Activated CD4-positive, CD25-positive, alpha-beta regulatory T cell (primary cell): ENCODE data around the gene SLCO1C1.
"Not testable (repeated sequence)": the region's sequence is repeated elsewhere in the genome, so short reads cannot be mapped to it uniquely, and the experiment has no call there.

Experiments
- DNase-seq, 4 experiments: peaks; one replicate each; lab custom pipeline; 2025; lab: John Stamatoyannopoulos, UW

SLCO1C1 gene, protein sequence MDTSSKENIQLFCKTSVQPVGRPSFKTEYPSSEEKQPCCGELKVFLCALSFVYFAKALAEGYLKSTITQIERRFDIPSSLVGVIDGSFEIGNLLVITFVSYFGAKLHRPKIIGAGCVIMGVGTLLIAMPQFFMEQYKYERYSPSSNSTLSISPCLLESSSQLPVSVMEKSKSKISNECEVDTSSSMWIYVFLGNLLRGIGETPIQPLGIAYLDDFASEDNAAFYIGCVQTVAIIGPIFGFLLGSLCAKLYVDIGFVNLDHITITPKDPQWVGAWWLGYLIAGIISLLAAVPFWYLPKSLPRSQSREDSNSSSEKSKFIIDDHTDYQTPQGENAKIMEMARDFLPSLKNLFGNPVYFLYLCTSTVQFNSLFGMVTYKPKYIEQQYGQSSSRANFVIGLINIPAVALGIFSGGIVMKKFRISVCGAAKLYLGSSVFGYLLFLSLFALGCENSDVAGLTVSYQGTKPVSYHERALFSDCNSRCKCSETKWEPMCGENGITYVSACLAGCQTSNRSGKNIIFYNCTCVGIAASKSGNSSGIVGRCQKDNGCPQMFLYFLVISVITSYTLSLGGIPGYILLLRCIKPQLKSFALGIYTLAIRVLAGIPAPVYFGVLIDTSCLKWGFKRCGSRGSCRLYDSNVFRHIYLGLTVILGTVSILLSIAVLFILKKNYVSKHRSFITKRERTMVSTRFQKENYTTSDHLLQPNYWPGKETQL

DNA sequence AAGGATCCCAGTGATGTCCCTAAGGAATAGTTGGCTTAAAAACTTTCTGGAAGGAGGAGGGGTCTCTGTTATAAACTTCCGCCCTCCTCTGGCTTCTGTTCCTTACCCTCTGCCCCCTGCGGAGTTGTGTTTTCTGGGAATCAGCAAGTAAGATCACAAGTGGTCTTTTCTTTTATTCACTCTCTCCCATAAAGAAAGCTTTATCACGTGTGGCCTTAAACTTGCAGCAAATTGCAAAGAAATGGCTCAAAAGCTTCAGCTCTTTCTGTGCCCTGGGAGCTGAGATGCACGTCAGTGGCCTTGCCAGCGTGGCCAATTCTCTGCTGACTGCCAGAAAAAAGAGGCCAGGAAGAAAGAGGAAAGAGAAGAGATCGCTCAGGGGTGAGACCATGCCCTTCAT lies at the start of gene SLCO1C1:
SLCO1C1 (plus strand) TSS at position 101 of the 400 bp plus-strand sequence. CDS start 4,245 bp downstream, outside the sequence.
- DNase-seq: no peak

DNA sequence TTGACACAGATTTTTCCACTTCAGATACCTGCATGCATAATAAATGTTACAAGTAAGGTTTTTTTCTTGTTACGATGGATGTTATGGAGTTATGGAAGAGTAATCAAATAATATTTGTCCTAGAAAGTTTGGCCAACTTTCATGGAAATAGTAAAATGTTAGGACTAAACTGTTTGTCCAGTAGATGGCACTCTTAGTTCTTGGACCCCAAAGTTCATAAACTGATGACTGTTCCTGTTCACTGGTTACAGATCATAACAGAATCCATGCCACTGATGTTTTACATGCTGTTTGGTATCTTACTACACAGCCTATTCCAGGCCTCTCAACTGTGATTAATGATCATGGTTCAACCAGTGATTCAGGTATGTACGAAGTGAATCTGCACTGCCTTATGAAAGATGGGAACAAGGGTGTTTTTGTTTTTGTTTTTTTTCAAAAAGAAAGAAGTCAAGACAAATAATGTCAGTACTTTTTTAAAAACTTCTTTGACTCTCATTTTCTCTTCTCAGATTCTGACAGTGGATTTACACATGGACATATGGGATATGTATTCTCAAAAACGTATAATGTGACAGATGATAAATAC lies 48.8 kb upstream of the SLCO1C1 start:
- no peak for DNase-seq

GRCh38 chr12:20653871-20654270 lies 41.3 kb upstream of the SLCO1C1 start:
- no peak for DNase-seq

GRCh38 chr12:20656600-20656999 lies 38.5 kb upstream of the SLCO1C1 start:
- no peak for DNase-seq

GRCh38 chr12:20657496-20657895 lies 37.6 kb upstream of the SLCO1C1 start:
- no peak for DNase-seq

DNA sequence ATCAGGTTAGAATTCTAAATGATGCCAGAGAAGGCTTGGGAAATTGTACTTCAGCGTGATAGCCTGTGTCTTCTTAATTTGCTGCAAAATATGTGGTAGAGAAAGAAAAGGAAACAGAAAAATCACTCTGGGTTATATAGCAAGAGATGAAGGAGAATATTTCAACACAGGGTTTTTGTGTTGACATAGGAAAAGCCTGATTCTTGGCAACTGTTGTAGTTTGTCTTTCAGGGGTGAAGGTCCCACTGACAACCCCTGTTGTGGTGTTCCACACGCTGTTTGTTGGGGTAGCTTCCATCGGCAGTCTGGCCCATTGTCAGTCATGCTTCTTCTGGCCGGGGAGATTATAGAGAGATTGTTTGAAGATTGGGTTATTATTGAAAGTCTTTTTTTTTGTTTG lies 13.8 kb upstream of the SLCO1C1 start:
- no peak for DNase-seq

- DNase-seq: no peak
Measured at GRCh38 chr12:20696181-20696905, 1.2 kb downstream of the SLCO1C1 start.

GRCh38 chr12:20701106-20701505 lies 6.0 kb downstream of the SLCO1C1 start:
- no peak for DNase-seq

GRCh38 chr12:20704860-20705259 lies 9.7 kb downstream of the SLCO1C1 start:
- no peak for DNase-seq

DNA sequence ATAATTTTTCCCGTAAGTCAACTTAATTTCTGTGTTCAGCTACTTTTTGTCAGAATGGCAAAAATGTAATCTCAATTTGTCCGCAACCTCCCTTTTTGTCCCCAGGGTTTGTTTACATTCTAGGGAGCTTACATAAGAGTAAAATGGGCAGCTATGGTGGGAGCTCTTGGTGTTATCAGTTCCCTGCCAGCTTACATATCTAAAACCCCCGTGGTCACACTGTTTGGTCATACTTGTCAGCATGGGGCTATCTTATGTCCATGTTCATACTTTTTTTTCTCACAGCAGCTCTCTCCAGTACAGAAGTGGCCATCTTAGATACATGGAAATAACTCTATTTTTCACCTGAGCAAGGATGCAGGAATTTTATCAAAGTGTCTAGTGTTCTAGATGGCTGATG lies 16.7 kb downstream of the SLCO1C1 start:
- DNase-seq: no peak

DNA sequence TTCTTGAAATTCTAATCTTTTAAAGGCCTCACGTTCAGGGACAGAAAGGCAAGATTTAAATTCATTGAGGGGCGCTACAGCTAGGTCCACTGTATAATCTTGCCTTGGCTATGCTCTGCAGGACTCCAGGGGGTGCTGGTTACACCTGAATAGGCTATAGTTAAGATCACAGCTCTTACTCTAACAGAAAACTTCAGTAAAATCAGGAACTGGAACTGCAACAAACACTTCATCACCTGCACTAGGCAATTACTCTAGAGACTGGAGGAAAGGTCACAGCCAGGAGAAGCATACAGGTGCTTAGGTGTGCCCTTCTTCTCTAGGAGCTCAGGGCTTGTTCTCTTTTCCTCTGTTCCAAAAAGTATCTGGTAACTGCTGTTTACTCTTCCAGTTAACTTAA lies 20.9 kb downstream of the SLCO1C1 start:
- no peak for DNase-seq

DNA sequence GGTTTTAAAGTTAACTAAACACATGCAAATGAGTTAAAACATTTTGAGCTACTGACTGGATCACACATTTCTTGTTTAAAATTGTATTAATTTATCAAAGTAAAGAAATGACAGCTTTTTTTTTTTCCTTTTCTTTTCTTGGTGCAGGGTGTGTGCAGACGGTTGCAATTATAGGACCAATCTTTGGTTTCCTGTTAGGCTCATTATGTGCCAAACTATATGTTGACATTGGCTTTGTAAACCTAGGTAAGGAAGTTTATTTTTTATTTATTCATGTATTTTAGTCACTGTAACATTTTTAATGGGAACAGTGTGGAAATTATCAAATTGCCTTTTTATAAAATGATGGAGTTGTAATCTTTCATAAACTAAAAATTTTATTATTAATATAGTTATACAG lies 21.9 kb downstream of the SLCO1C1 start:
- DNase-seq: no peak

- no peak for DNase-seq
Measured at GRCh38 chr12:20718294-20718693, 23.2 kb downstream of the SLCO1C1 start.

DNA sequence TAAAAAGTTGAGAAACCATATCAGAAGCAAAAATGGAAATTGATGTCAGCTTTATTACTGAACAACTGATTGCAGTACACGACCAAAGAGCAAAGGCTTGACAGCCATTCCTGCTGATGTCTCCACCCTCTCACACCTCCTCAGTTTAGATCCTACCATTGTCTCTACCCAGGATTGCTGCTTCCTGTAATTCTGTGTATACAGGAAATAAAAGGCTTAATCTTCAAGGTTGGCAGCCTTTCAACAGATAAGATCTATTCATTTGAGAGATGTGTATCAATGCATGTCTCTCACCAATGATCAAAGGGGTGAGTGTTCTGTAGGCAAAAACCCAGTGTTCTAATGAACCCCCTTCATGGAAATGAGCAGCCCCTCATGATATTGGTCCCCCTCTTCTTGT lies 27.0 kb downstream of the SLCO1C1 start:
- DNase-seq: no peak

DNA sequence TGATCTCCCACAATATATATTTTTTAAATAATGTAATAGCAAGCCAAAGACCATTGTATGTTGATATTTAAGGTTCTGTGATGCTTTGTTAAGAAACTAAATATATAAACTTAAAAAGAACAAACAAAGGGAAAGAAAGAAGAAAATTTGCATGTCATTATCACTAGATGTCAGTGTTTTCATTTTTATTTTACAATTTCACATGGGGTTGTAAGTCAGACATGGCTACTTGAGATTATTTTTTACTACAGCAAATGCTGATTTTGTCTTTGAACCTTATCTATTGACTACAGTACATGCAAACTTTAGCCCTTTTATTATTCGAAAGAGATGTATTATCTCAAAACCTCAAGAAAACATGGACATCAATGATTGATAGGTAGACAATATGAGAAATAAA lies 36.1 kb downstream of the SLCO1C1 start:
- DNase-seq: no peak

- no peak for DNase-seq
Measured at GRCh38 chr12:20740972-20741371, 45.8 kb downstream of the SLCO1C1 start.

- DNase-seq: no peak
Measured at GRCh38 chr12:20748198-20748597, 53.1 kb downstream of the SLCO1C1 start.

DNA sequence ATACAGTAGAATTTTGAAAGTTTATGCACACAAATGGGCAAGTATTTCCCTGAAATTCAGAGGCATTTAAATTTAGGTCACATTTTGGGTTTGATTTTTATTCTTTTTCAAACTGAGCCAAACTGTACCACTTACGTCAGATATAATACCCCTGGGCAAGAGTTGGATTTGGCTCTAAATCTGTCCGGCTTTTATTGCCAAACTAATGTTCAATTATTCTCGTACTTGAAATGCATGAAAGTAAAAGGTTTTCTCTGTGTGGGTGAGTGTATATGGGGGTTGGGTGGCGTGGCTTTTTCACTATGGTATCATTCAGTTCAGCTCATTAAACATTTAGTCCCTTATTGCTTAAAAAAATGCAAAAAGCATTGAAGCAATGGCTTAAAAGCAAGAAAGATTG lies 55.9 kb downstream of the SLCO1C1 start:
- no peak for DNase-seq

DNA sequence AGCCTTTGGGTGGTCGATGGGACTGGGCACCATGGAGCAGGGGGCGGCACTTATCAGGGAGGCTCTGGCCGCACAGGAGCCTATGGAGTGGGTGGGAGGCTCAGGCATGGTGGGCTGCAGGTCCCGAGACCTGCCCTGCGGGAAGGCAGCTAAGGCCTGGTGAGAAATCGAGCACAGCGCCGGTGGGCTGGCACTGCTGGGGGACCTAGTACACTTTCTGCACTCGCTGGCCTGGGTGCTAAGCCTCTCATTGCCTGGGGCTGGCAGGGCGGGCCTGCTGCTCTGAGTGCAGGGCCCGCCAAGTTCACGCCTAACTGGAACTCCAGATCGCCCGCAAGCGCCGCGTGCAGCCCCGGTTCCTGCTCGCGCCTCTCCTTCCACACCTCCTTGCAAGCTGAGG lies 82.3 kb downstream of the SLCO1C1 start:
- DNase-seq: no peak

DNA sequence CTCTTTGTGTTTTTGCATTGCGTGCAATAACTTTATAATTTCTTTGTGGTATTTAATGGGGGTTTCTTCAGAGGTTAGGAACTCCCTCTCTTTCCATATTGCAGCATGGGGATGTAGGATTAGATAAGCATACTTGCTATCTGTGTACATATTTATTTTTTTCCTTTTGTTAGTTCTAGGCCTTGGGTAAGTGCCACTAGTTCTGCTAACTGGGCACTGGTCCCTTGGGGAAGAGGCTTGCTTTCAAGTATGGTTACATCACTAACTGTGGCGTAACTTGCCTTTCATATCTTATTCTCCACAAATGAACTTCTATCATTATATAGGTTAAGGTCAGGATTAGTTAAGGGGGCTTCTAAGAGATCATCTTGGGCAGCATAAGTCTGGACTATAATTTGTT lies 83.8 kb downstream of the SLCO1C1 start:
- no peak for DNase-seq

GRCh38 chr12:20779971-20780370 lies 84.8 kb downstream of the SLCO1C1 start:
- DNase-seq: not testable (repeated sequence)

GRCh38 chr12:20783796-20784357 lies 88.7 kb downstream of the SLCO1C1 start:
- not testable (repeated sequence) for DNase-seq
